ENCODE data around the gene F7.

GRCh38 chr13:113074876-113075275 is 30.7 kb upstream of the F7 start:
- no peak for TF ChIP-seq CTCF (IDR thresholded peaks at IDR 0.05)
- no peak for TF ChIP-seq POLR2A (IDR thresholded peaks at IDR 0.05)

All from body of pancreas (tissue), 4 donors.